SIG-M5 treated with dmso at 0.1 percent for 504 hours (cell line): Measurements from ENCODE around the gene SAMD9L.
A peak's percentile ranks its signal among the peaks of the same experiment; 100 is the strongest.

ENCODE experiments used
- DNase-seq: peaks from one replicate; lab custom pipeline; 2025; ENCODE audit not compliant: unreplicated experiment; lab: John Stamatoyannopoulos, UW

SAMD9L gene

GRCh38 chr7:93148144-93148543, at the start of gene SAMD9L:
Gene SAMD9L (minus strand): TSS chr7:93148385. CDS start chr7:93135971, 12,414 bp downstream.
- DNase-seq = peak; percentile 73

DNA sequence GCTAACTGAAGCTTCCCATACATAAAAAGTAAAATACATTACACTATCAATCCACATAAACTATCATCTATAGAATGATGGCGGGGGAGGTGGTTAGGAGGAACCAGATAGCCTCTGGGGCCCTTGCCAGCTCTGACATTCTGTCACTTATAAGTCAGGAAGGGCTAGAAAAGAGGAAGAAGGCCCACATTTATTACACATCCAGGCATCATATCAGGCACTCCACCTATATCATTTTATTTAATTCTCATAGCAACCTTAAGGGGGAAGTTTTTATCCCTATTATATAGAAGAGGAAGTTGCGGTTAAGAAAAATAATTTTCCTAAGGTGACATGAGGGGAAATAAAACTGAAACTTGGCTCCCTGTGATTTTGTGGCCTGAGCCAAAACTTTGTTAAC, 48.2 kb upstream of the SAMD9L start:
- no peak for DNase-seq

GRCh38 chr7:93194386-93194785, 46.2 kb upstream of the SAMD9L start:
- DNase-seq = no peak

DNA sequence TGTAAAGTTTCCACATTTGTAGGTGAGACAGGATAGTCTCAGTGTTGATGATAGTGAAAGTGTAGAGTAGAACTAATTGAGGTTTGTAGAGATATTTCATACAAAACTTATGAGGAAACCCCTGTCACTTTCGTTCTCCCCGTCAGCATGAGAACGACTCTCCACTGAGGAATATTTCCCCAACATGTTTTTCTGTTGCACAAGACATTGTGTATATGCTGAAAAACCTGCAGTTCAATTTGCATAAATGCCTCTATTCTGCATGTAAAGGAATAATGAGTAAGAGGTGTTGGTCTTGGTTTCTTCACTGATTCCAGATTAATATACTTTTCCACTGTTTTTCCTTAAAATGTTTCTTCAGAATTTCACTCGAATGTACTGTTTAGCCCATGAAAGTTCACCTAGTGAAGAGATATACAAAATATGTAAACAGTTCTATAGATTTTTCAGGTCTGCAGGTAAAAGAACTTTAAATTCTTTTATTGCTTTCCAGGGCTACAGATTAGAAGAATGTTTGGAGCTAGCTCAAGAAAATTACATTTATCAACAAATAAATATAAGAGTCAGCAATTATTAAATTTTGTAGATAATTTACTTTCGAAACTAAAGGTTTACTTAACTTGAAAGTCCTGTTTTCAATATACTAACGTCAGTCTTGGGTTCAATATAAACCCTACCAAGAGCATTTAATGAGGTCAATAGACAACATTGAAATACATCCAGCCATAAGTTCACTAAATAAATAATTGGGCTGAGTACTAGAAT, 40.9 kb upstream of the SAMD9L start:
- DNase-seq = no peak

DNA sequence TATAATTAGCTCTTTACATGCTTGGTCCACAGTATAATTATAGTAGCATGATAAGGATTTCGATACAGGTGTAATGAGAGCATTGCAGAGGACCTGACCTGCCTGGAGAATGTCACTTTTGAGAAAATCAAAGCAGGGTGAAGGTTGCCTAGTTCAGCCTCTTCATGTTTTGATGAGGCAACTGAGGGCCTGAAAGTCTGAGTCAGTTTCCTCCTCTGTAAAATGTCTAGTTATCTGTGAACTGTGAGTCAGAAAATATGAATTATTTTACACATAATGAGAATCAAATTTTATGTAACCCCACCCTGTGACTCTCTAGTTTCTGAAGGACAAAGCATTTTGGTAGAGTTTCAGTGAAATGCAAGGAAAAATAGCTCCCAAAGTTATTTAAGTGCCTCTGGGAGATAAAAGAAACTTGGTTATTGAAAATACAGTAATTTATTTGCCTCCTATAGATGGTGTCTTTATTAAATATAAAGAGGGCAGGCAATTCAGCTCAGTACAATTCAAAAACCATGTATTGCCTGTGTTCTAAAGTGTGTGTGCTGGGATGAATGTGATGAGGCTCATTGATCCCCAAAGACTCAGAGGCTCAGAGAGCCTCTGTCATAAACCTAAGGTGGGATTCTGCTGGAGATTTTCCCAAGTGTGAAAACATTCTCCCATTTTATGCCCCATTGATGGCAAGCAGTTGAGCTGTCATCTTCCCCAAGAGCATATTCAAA, 37.3 kb upstream of the SAMD9L start:
- DNase-seq = no peak

DNA sequence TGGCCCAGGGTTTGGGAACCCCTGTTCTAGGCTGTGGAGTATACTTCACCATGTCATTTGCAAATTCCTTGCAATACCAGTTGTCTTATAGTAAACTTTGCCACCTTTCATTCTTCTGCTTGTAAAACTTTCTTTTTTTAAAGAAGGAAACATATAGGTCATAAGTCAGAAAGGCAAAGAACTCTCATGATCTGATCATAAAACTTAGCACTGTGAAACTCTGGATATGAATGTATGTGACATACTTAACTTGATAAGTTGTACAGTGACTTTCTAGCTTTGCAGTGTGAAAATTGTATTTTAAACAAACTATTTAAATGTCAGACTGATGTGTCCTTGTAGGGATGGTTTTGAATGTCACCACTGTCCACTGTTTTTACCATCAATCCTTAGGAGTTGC, 31.0 kb upstream of the SAMD9L start:
- no peak for DNase-seq

GRCh38 chr7:93178213-93178612, 30.0 kb upstream of the SAMD9L start:
- DNase-seq = peak; percentile 19

DNA sequence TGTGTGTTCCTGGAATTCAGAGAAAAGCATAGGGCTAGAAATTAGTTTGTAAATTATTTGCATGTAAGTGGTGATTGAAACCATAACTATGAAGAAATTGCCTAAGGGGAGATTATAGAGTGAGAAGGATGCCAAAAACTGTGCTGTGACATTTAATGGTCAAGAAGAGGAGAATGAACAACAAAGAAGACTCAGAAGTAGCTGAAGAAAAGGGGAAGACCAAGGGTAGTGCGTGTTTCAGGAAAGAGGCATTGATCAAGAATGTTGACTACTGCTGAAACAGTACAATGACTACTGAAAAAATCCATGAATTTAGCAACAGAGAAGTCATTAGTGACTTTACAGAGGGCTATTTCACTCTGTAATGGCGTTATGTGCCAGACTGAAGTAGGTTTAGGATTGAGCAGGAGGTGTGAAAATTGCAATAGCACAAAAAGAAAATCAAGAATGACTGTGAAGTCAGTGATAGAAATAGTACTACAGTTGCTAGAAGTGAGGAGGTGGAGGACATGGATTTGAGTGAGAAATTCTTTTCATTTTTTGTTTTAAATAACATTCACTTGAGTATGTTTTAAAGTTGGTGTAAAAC, 28.9 kb upstream of the SAMD9L start:
- DNase-seq = no peak

DNA sequence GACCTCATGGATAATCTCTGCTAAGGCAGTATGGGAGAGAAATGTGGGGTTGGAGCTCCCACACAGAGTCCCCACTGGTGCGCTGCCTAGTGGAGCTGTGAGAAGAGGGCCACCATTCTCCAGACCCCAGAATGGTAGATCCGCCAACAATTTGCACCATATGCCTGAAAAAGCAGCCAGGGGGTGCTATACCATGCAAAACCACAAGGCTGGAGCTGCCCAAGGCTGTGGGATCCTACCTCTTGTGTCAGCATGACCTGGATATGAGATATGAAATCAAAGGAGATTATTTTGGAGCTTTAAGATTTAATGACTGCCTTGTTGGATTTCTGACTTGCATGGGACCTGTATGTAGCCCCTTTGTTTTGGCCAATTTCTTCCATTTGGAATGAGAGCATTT, 27.0 kb upstream of the SAMD9L start:
- DNase-seq = no peak

GRCh38 chr7:93172683-93173082, 24.5 kb upstream of the SAMD9L start:
- DNase-seq = no peak

DNA sequence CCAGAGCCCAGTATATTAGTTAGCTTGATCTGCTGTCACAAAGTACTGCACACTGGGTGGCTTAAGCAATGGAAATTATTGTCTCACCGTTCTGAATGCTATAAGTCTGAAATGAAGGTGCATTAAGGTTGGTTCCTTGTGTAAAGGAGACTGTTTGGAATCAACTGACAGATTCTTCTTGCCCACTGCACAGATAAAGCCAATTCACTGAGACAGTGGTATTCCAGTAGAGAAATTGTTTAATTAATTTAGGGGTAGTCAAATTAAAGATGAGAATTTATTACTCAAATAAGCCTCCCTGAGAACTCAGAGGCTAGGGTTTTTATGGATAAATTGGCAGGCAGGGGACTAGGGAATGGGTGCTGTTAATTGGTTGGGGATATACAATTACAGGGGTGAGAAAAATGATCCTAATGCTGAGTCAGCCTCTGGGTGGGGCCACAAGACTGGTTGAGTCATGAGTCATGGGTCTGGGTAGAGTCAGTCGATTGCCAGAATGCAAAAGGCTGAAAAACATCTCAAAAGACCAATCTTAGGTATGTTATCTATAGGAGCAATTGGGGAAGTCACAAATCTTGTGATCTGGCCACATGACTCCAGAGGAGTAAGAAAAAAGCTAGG, 23.5 kb upstream of the SAMD9L start:
- no peak for DNase-seq

DNA sequence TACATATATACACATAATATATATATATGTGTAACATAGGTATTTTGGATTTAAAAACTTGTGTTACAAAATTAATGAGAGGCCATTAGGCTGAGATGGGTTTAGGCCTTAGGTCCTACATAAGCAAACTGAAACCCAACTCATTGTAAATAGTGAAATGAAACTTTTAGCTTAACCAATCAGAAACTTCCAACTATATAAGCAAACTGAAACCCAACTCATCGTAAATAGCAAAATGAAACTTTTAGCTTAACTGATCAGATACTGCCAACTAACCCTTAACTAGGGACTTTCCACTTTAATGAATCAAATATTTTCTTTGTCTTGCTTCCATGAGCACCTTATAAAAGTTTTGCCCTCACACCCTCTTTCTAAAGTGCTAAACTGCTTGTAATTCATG, 17.3 kb upstream of the SAMD9L start:
- peak; percentile 4 for DNase-seq

- no peak for DNase-seq
Measured at GRCh38 chr7:93164766-93165165, 16.6 kb upstream of the SAMD9L start.

DNA sequence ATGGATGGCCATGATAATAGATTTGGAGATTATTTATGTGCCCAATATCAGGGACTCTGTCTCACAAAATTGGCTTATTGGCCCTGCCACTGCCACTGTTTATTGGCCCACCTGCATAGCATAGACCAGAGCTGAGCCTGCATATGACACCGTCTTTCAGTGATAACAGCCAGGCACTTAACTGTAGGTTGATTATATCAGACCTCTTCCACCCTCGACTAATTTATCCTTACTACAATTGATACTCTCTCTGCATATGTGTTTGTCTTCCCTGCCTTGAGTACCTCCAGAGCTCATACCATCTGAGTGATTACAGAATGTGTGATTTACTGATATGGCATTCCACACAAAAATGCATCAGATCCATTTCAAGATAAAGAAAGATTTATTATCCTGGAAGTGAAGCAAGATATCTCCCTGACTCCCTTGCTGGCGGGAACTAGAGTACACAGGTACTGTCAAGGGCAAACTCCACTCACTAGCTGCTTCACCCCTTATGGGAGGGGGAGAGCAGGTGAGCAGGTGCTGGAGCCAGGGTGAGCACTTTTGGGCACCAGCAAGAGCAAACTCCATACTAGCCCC, 13.1 kb upstream of the SAMD9L start:
- DNase-seq = no peak

GRCh38 chr7:93160410-93160809, 12.2 kb upstream of the SAMD9L start:
- no peak for DNase-seq

DNA sequence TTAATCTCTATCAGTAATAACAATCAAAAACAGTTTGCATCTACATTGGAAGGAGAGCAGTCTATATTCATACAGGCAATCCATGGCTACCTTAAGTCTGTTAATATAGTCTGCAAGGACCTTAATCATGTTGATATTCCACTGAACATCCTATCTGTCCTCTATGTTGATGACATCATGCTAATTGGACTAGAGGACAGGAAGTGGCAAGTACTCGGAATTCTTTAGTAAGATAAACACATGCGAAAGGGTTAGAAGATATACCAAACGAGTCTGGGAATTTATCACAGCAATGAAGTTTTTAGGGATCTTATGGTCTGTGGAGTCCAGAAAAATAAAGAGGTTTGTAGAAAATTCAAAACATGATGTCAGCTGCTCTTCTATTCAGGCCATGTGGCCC, 11.3 kb upstream of the SAMD9L start:
- DNase-seq = no peak

DNA sequence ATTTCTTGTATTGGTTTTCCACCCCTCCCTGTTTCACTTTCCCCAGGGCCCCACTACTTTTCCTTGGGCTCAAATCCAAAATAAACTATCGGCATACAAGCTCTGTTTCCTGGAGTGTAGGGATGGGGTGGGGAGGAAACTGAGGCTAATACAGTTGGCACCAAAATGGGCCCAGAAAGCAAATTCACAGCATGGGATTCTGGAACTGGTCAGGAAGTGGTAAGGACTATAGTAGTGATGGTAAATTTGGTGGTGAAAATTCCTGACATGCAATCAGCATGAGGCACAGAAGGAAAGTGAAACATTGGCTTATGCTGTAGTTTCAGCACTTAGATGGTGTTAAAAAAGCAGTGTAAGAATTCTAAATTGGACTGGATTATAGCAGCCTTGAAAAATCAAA, 8.7 kb upstream of the SAMD9L start:
- no peak for DNase-seq

GRCh38 chr7:93150200-93150835, 2.1 kb upstream of the SAMD9L start:
- no peak for DNase-seq

DNA sequence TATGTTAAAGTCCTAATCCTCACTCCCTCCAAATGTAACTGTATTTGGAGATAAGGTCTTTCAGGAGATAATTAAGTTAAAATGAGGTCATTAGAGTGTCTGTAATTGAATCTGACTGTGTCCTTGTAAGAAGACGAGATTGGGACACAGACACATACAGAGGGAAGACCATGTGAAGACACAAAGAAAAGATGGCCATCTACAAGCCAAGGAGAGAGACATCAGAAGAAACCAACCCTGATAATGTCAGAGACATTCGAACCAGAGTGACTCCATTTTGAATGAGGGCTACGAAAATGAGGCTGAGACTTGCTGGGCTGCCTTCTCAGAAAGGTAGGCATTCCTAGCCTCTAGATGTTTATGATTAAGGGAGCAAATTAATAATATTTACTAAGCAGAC, 542 bp upstream of the SAMD9L start:
- no peak for DNase-seq

DNA sequence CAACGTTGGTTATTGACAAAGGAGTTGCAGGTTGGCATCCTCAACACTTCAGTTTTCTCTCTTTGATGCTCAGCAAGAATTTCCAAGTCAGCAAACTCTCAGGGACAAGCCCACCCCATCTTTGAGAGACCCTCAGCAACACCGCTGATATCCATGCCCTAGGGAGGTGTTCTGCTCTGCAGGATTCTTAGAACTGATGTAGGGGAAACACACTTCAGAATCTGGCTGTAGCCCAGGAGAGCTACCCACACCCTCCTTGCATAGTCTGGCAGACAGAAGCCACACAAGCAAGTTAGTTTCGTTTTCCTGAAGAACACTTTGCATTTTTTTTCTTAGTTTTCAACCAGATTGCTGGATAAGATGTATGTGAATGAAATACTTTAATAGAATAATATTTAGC, 822 bp downstream of the SAMD9L start:
- peak; percentile 32 for DNase-seq
